ENCODE measurements around the gene CD164.

The CD164 gene

DNA sequence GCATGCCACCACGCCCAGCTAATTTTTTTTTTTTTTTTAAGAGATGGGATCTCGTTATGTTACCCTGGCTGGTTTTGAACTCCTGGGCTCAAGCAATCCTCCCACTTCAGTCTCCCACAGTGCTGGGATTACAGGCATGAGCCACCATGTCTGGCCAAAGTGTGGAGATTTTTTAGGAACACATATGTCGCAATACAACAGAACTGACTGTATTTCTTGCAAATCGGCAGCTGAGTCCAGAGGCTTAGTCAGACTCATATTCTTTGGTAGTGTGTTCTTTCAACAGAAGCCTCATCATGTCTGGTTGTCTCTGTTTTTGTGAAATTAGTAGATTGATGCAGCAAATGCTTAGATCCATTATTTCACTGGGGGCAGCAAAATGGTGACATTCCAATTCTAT is 23.9 kb upstream of the CD164 start:
- Histone ChIP-seq H3K9me3 (ENCODE audit: low read depth, low read length) (no peaks in the 10 kb centered on the region), H3K9ac (ENCODE audit: insufficient read length) (no peak overlapping the region), H3K27ac (no peak overlapping the region), H3K36me3 (ENCODE audit: insufficient read depth, low read length) (no peaks in the 10 kb centered on the region), H3K4me3 (no peak overlapping the region)
- no peak for DNase-seq (ENCODE audit: low read depth, low spot score)
- TF ChIP-seq FOXP2 (optimal IDR thresholded peaks at IDR 0.05; ENCODE audit: control extremely low read depth, extremely low read length, insufficient read depth) = no peak
- no peak for TF ChIP-seq EZH2 (IDR thresholded peaks at IDR 0.05)
- TF ChIP-seq POLR2AphosphoS5 (IDR thresholded peaks at IDR 0.05; ENCODE audit: borderline replicate concordance, low read depth, low read length) = no peak

DNA sequence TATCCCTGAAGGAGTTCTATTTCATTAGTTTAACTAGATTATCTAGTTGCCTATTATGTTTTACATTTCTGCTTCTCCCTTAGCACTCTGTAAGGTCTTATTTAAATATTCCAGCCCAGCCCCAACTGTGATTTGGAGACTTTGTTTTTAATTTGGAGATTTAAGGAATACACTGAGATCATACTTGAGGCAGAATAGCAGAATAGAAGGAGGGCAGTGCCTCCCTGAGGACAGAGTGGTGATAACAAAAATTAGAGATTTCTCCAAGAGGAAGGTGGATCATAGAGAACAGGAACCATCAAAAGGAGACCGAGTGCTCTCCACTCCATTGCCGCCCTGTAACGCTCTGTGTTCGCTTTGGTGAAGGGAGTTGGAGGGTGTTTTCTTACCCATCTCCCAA is 14.8 kb upstream of the CD164 start:
- no peak overlapping the region for H3K9ac ChIP-seq (ENCODE audit: insufficient read length)
- DNase-seq (ENCODE audit: low read depth, low spot score) = no peak
- no peak overlapping the region for H3K27ac ChIP-seq
- TF ChIP-seq EZH2 (IDR thresholded peaks at IDR 0.05) = no peak
- no peak for TF ChIP-seq POLR2AphosphoS5 (IDR thresholded peaks at IDR 0.05; ENCODE audit: borderline replicate concordance, low read depth, low read length)
- TF ChIP-seq FOXP2 (optimal IDR thresholded peaks at IDR 0.05; ENCODE audit: control extremely low read depth, extremely low read length, insufficient read depth) = no peak
- no peaks in the 10 kb centered on the region for H3K9me3 ChIP-seq (ENCODE audit: low read depth, low read length)
- H3K4me3 ChIP-seq = no peak overlapping the region
- H3K36me3 ChIP-seq (ENCODE audit: insufficient read depth, low read length) = no peaks in the 10 kb centered on the region

DNA sequence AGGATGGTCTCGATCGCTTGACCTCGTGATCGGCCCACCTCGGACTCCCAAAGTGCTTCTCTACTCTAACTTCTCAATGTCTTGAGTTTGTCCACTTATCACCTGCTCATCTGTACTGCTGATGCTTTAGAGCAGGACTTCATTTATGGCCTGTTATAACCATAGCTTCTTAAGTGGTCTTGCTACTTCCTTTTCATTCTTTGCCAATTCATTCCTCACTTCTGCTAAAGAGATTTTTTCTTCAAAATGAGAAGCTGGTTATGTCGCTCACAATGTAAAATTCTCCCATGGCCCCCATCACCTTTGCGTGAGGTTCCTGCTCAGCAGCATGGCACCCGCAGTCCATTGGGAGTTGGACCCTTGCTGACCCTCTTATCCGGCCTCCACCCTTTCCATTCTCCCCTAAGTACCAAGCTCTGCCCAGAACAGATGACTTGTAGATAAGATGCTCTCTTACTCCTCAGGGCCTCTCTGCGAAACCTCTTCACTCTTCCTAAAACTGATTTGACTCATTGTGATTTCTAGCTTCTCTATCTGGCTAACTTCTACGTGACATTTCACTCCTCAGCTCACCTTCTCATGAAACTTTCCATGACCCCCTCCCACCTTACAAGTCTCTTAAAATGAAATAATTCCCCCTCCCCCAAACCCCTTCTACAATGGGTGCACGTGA is 13.9 kb upstream of the CD164 start:
- Histone ChIP-seq H3K4me3 (no peak overlapping the region), H3K9me3 (ENCODE audit: low read depth, low read length) (no peaks in the 10 kb centered on the region), H3K27ac (no peak overlapping the region), H3K36me3 (ENCODE audit: insufficient read depth, low read length) (no peaks in the 10 kb centered on the region), H3K9ac (ENCODE audit: insufficient read length) (no peak overlapping the region)
- no peak for DNase-seq (ENCODE audit: low read depth, low spot score)
- no peak for TF ChIP-seq FOXP2 (optimal IDR thresholded peaks at IDR 0.05; ENCODE audit: control extremely low read depth, extremely low read length, insufficient read depth)
- TF ChIP-seq POLR2AphosphoS5 (IDR thresholded peaks at IDR 0.05; ENCODE audit: borderline replicate concordance, low read depth, low read length) = no peak
- no peak for TF ChIP-seq EZH2 (IDR thresholded peaks at IDR 0.05)

DNA sequence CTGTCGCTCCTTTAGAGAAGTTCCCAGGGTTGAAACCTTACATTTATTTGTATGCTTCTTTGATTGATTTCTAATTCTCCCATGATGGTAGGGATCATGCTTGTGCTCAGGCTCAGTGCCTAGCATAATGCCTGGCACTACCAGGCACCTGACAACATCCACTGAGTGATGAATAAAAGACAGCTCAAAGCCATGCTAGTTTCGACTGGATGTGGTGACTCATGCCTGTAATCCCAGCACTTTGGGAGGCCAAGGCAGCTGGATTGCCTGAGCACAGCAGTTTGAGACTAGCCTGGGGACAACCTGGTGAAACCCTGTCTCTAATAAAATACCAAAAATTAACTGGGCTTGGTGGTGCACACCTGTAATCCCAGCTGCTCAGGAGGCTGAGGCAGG is 11.6 kb upstream of the CD164 start:
- DNase-seq (ENCODE audit: low read depth, low spot score) = no peak
- no peaks in the 10 kb centered on the region for H3K36me3 ChIP-seq (ENCODE audit: insufficient read depth, low read length)
- H3K27ac ChIP-seq = no peak overlapping the region
- no peak overlapping the region for H3K4me3 ChIP-seq
- no peaks in the 10 kb centered on the region for H3K9me3 ChIP-seq (ENCODE audit: low read depth, low read length)
- TF ChIP-seq POLR2AphosphoS5 (IDR thresholded peaks at IDR 0.05; ENCODE audit: borderline replicate concordance, low read depth, low read length) (no peak), FOXP2 (optimal IDR thresholded peaks at IDR 0.05; ENCODE audit: control extremely low read depth, extremely low read length, insufficient read depth) (no peak), EZH2 (IDR thresholded peaks at IDR 0.05) (no peak)
- no peak overlapping the region for H3K9ac ChIP-seq (ENCODE audit: insufficient read length)

DNA sequence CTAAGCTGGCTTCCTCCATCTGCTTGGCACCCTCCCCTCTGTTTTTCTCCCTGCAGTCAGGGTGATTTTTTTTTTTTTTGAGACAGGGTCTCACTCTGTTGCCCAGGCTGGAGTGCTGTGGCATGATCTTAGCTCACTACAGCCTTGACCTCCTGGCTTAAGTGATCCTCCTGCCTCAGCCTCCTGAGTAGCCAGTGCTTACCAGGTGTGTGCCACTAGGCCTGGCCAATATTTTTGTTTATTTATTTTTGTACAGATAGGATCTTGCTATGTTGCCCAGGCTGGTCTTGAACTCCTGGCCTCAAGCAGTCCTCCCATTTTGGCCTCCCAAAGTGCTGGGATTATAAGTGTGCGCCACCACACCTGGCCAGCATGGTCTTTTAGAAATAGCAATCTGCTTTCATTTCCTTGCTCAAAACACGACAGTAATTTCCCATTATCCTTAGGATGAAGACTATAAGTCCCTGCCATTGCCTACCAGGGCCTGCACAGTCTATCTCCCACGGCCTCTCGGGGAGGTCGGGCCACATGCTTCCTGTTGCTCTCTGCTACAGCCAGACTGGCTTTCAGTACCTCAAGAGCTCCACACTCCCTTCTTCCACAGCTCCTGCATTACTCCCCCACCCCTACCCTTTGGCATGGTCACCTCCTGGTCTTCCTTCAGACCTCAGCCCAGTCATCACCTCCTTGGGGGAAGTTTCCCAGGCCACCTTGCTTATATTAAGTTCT is 11.1 kb upstream of the CD164 start:
- DNase-seq (ENCODE audit: low read depth, low spot score) = no peak
- TF ChIP-seq POLR2AphosphoS5 (IDR thresholded peaks at IDR 0.05; ENCODE audit: borderline replicate concordance, low read depth, low read length) = no peak
- no peak for TF ChIP-seq FOXP2 (optimal IDR thresholded peaks at IDR 0.05; ENCODE audit: control extremely low read depth, extremely low read length, insufficient read depth)
- TF ChIP-seq EZH2 (IDR thresholded peaks at IDR 0.05) = no peak
- Histone ChIP-seq H3K9me3 (ENCODE audit: low read depth, low read length) (no peaks in the 10 kb centered on the region), H3K4me3 (no peak overlapping the region), H3K27ac (no peak overlapping the region), H3K36me3 (ENCODE audit: insufficient read depth, low read length) (no peaks in the 10 kb centered on the region), H3K9ac (ENCODE audit: insufficient read length) (no peak overlapping the region)

DNA sequence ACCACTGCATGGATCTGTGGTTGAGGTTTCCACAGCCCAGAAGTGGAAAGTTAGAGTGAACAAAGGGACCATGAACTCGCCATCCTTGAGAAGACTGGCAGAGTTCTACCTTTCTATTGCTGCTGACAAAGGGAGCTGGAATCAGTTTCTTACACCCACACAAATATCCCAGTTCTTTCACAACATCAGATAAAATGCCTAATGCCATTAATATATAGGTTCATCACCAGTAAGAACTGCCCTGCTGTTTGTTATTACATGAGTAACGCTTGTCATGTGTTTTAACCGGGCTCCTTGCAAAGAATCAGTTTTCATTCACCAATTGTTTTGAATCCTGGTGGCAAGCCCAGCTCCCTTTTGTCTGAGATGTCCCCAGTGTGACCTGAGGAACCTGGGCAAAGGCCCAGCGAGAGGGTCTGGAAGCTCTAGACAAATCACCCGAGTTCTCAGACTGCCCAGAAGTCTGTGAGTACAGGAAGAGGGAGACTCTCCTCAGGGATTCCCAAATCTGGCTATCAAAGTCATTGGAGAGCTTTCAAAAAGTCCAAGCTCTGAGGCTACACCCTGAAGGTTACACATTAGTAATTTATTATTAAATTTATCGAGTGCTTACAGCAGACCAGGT is 7.5 kb upstream of the CD164 start:
- Histone ChIP-seq H3K36me3 (ENCODE audit: insufficient read depth, low read length) (no peaks in the 10 kb centered on the region), H3K9me3 (ENCODE audit: low read depth, low read length) (no peaks in the 10 kb centered on the region), H3K27ac (no peak overlapping the region), H3K9ac (ENCODE audit: insufficient read length) (no peak overlapping the region), H3K4me3 (no peak overlapping the region)
- TF ChIP-seq EZH2 (IDR thresholded peaks at IDR 0.05) (no peak), FOXP2 (optimal IDR thresholded peaks at IDR 0.05; ENCODE audit: control extremely low read depth, extremely low read length, insufficient read depth) (no peak), POLR2AphosphoS5 (IDR thresholded peaks at IDR 0.05; ENCODE audit: borderline replicate concordance, low read depth, low read length) (no peak)
- no peak for DNase-seq (ENCODE audit: low read depth, low spot score)

DNA sequence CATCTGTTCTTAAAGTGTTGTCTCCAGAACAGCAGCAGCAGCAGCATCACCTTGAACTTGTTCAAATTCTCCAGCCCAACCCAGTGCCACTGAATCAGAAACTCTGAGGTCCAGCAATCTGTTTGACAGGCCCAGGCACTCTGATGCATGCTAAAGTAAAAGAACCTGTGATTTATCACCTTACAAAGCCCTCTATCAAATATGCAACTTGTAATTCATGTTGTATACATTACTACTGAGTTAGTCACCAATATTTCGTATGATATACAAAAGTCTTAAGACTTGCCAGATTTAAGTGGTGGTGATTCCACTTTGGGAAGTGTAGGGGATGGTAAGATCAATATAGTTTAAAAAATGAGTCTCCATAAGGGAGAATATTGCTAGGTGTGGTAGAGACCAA is 6.0 kb upstream of the CD164 start:
- Histone ChIP-seq H3K27ac (no peak overlapping the region), H3K4me3 (no peak overlapping the region), H3K36me3 (ENCODE audit: insufficient read depth, low read length) (no peaks in the 10 kb centered on the region), H3K9ac (ENCODE audit: insufficient read length) (no peak overlapping the region), H3K9me3 (ENCODE audit: low read depth, low read length) (no peaks in the 10 kb centered on the region)
- DNase-seq (ENCODE audit: low read depth, low spot score) = no peak
- TF ChIP-seq POLR2AphosphoS5 (IDR thresholded peaks at IDR 0.05; ENCODE audit: borderline replicate concordance, low read depth, low read length) (no peak), EZH2 (IDR thresholded peaks at IDR 0.05) (no peak), FOXP2 (optimal IDR thresholded peaks at IDR 0.05; ENCODE audit: control extremely low read depth, extremely low read length, insufficient read depth) (no peak)

DNA sequence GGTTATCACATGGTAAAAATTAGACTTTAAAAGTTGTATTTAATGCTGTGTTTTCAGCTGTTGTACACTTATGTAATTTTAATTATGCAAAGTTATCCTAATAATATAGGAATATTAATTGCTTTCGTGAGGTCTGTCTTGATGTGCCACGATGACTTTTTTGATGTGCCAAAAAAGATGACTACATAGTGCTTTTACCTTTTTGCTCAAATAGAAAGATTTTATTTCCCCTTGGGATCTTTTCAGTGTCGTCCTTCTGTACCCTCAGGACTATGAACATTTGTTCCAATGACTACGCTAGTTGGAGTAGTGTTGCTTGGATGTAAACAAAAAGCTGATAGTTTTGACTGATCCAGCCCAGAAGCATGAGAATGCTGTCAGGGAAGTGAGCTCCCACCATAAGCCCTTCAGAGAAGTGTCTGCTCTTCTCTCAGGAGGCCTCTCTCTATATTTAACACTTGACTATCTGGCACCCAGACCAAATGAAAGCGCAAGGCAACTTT is 1.2 kb upstream of the CD164 start:
- TF ChIP-seq FOXP2 (optimal IDR thresholded peaks at IDR 0.05; ENCODE audit: control extremely low read depth, extremely low read length, insufficient read depth) = no peak
- no peak for TF ChIP-seq EZH2 (IDR thresholded peaks at IDR 0.05)
- TF ChIP-seq POLR2AphosphoS5 (IDR thresholded peaks at IDR 0.05; ENCODE audit: borderline replicate concordance, low read depth, low read length) = no peak
- no peak for DNase-seq (ENCODE audit: low read depth, low spot score)
- no peaks in the 10 kb centered on the region for H3K9me3 ChIP-seq (ENCODE audit: low read depth, low read length)
- peak overlapping the region; percentile 86 for H3K9ac ChIP-seq (ENCODE audit: insufficient read length)
- peak overlapping the region; percentile 95 for H3K27ac ChIP-seq
- peak overlapping the region; percentile 96 for H3K4me3 ChIP-seq
- 0 out of 2 replicates have a peak, but pooled peaks cover 5% of the 10 kb centered on the region for H3K36me3 ChIP-seq (ENCODE audit: insufficient read depth, low read length)
